ENCODE measurements around the gene SMIM5.

SMIM5 gene

DNA sequence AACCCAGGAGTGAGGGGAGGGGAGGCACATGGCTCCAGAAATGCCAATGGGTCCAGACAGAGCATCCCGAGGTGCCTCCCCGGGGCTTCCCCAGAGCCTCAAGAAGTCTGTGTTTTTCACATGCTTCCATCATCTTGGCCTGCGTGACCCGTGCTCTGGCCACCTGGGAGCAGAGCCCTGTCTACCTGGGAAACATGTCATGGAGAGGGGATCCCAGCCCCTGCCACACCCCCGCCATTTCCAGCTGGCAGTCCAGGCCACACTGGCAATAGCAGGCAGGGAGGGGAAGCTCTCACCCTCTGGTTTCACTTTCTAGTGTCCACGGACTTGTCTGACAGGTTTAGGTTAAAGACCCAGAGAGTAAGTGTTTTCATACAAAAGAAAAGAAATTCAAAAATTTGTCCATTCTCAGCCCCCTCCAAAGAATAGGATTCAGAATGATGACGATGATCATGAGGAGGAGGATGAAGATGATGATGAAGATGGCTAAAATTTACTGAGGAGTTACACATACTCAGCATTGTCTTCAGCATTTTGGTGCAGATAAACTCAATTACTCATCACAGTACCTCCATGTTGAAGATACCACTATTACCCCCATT is 9.0 kb downstream of the SMIM5 start:
- DNase-seq: no peak

DNA sequence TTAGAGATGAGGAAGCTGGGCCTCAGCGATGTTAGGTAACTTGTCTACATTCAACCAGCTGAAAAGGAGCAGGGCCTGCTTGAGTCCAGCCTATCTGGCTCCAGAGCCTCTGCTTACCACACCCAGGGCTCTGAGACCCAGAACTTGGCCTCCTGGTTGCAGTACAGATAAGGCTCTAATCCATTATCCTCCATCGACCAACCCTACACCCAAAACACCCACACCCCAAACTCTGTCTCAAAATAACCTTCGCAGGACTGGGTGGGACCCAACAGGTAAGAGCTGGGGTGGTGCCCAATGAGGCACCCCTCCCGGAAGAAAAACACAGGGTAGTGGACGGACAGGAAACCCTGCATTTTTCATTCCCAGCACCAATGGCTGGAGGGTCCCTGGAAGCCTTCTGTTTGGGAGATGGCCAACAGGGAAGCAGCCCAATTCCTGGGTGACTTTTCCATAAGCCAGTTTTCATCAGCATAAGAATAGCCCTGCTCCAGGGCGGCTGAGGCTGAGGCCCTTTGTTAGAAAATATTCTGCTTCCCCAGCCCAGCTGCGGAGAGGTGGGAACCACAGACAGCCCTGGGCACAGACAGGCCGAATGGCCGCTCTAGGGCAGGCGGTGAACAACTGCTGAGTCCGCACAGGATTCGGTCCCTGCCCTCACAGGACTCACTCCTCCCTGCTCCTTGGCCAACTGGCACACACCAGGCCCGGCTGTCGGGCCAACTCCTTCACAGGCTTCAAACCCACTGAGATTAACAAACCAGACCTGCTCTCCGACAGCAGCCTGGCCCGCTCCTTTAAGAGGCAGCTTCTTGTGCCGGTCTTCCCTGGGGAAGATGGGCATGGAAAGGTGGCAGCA is 9.8 kb downstream of the SMIM5 start:
- DNase-seq: no peak

DNA sequence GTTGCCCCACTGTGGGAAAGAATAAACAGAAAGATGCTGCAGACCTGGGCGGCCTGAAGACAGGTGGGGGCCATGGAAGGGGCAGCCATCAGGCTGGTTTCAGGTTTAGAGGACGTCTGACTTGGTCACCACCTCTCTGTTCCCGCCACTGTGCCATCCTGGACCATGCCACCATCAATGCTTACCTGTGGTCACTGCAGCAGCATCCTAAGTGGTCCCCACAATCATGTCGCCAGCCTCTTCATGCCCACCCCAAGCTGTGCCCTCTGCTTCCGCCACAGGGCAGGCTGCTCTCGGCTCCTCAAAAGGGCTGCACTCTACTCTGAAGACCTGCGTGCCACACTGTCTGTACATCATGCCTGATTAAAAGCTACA is 10.4 kb downstream of the SMIM5 start:
- DNase-seq: no peak

DNA sequence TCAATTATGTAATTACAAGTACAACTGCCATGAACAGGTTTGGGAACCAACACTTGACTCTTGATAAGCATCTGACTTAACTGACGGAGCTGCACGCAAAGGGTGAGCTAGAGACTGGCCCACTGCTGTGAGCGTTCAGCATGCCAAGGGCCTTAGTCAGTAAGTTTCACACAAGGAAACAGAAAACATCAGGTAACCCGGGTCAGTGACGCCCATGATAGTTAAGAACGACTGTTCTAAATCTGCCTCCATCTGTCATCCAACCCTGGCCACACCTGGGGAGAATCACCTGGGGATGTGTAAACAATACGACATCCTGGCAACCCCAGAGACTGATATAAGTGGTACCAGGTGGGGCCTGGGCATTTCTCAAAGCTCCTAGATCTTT is 12.3 kb downstream of the SMIM5 start:
- DNase-seq: no peak

DNA sequence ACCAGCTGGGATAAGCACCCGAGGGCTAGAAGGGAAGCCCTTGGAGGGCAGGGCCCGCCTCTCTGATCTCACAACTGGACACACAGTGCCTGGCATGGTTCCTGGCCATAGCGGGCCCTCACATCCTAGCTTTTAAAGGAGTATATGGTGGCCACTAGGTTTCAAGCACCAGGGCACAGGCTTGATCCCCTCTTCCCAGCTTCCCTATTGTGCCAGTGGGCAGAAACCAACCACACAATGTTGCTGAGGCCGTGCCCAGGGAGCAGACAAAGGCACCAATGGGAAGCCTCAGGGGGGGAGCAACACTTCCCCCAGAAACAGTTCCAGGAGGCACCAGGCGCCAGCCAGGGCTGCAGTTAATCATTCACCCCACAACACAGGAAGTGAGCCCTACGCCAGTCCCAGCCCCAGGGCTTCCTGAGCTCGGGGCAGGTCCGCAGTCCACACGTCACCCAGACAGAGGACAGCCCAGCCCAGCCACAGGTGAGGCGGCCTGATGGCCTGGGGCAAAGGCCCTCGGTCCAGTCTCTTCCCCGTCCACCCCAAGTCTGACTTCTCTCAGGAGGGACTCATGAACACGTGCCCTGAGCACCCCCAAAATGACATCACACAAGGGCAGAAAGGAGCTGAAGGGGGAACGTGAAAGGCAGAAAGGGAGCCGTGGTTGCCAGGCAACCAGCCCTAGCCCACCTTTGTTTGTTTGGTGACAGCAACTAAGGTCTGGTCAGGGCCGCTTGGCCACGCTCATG is 12.8 kb downstream of the SMIM5 start:
- DNase-seq: peak; percentile 24

DNA sequence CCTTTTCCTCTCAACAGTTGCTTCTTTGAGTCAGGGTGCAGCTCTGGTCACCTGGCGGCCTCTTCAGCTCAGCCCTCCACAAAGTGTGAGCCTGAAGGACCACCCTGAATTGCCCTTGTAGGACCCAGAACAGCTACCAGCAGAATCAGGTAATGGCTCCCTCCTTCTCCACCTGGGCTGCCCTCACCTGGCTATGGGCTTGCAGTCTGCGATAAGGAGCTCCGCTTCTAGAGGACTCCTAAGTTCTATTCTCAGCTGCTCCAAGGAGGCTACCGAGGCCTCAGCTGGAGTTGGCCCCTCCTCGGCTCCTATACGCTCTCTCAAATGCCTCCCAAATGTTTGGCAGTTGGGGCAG is 13.4 kb downstream of the SMIM5 start:
- no peak for DNase-seq

DNA sequence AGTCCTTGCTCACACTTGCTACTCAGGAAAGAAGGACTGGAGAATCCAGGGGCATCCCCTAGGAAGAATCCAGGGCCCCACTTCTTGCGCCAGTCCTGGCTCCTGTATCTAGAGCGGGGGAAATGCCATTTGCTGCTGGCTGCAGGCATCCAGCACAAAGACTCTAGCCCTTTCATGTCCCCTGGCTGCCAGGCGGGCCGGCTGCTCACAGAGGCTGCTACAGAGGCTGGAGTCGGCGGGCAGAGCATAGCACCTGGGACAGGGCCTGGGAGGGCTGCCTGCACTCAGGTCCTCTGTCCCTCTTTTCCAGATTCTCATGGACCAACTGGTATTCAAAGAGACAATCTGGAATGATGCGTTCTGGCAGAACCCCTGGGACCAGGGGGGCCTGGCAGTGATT is 13.8 kb downstream of the SMIM5 start:
- no peak for DNase-seq

DNA sequence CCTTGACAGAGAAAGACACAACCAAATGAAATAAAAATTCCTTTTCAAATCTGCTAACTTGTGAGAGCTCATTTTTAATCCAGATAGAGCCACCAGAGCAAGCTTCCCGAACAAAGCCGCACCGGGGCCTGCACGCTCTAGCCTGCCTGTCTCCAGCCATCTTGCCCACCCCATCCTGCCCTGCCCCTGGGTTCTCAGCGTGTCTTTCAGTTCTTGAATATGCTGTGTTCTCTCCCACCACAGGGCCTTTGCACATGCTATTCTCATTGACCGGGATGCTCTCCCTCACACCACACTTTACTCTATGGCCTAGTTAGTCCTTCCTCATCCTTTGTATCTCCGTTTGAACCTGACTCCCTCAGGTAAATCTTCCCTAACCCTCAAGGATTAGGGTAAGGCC is 14.7 kb downstream of the SMIM5 start:
- no peak for DNase-seq

DNA sequence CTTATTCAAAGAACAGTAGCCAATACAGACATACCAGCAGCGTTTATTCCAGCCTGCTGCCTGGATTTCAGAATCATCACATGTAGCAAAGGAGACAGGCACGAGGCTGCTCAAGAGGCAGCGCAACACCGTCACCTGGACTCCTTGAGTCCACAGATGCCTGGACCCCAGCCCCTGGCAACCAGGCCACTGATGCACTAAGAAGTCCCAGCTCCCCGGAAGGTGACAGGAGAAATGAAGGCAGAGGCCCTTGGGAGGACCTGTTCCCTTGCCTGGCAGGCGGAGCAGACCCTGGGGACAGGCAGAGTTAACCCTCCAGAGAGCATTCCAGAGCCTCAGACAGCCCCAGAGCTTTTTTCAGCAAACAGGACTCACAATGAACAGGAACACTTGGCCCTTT is 16.5 kb downstream of the SMIM5 start:
- no peak for DNase-seq

DNA sequence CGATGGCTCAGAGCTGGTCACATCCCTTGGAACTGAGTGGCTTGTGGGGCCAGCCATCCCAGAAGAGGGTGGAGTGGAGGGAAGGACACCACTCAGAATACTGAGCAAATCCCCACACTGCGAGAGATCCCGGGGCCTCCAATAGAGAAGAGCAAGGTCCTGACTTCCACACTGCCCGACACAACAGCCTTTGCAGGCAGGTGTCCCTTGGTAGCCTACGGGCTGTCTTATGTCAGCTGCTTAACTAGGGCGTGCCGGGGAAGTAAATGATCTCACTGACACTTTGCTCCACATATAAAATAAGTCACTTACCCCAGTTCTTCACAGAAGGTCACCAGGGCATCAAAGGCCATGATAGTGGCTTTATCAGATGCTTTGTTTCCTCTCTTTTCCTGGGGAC is 17.6 kb downstream of the SMIM5 start:
- no peak for DNase-seq

DNA sequence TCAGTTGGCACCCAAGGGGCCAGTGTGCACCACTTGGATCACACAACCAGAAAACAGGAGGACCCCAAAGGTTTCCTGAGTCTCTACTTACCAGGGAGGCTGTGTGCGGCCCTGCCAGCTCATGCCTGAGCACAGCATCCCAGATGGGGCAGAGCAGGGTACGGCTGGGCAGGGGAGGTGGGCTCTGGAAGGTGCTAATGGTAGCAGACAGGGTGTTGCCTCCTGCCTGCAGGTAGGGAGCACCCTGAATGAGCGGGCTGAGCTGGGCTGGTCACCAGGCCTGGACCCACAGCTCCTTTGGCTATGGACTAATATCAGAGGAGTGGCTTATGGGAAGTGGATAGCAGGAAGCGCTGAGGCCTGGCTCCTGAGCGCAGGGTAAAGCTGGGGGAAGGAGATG is 19.1 kb downstream of the SMIM5 start:
- DNase-seq: no peak

DNA sequence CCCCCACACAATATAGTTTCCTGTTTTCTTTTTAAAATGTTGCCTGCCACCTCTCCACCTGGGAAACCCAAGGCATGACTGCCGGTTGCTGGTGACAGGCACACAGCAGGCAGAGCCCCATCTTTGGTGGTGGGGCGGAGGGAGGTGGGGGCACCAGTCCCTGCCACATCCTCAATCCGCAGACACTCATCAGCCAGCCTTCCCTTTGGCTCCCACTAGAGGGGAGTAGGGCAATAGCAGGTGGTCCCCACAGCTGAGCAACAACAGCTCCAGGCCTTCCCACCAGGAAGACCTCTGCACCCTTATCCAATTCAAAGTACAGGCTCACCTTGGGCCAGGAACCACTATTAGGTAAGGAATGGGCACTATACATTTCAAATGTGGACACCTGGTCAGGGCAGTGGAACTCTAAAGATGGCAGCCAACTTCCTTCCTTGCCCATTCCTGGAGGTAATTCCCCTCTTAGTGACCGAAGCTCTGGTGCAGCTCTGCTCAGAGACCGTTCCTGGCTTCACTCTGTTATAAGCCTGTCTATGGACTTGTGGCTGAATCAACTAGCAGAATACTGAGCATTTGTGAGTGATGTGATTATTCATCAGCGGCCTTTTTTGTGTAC is 19.8 kb downstream of the SMIM5 start:
- peak; percentile 45 for DNase-seq

DNA sequence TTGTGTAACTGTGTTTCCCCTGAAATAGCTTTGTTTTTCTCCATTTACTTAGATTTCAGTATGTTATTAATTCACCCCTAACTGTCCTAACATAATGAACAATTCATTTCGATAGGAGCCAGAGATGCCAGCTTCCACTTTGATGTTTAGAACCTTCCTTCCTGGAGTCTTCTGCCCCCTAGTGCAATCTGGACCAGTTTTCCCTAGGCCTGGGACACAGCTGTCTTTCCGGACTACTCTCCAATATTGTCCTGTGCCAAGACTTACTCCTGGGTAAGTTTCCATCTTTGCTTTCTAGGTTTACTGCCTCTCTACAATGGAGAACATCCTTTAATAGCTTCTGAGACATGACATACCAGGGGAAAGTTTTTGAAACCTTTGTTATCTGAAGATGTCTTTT is 20.9 kb downstream of the SMIM5 start:
- DNase-seq: no peak

DNA sequence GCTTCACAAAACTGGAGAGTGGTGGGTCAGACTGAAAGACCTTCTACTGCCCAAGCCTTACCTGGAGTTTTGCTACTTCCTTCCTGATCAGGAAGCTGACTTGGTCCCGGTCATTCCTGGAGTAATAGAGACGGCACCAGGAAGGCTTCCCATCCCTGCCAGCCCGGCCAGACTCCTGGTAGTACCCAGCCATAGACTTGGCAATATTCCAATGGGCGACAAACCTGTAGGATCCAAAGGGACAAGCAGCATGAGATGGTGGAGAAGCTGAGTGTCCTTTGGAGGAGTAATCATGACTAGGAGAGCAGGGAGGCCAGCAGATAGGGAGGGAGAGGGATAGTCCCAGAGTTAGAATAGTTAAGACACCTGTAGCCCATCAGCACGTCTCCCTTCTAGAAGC is 25.0 kb downstream of the SMIM5 start:
- DNase-seq: no peak

DNA sequence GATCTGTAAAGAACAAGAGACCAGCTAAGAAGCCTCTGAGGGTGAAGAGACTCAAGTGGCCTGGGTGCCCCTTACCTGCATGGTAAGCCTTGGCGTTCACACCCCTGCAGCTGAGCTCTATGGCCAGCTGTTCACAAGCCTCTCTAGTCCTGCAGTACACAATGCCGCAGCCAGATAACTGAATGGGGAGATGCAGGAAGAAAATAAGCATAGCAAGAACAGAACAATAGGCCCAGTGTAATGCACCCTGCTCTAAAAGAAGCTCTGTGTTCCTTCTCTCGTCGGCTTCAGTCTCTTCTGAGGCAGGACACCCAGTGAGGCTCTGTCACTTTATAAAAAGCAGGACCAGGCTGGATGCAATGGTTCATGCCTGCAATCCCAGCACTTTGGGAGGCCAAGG is 28.3 kb downstream of the SMIM5 start:
- DNase-seq: no peak

DNA sequence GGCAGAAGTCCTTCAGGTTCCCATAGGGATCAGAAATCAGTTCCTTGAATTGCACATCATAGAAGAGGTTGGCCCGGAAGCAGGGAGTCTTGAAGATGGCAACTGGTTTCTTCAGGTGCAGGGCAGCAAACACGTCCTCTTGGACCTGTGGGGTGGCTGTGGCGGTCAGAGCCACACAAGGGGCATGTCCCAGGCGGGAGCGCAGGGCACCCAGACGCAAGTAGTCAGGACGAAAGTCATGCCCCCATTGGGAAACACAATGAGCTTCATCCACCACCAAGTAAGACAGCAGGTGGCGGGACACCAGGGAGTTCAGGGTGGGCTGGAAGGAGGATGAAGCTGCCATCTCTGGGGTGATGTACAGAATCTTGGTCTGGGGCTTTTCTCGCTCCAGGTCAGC is 29.3 kb downstream of the SMIM5 start:
- no peak for DNase-seq

DNA sequence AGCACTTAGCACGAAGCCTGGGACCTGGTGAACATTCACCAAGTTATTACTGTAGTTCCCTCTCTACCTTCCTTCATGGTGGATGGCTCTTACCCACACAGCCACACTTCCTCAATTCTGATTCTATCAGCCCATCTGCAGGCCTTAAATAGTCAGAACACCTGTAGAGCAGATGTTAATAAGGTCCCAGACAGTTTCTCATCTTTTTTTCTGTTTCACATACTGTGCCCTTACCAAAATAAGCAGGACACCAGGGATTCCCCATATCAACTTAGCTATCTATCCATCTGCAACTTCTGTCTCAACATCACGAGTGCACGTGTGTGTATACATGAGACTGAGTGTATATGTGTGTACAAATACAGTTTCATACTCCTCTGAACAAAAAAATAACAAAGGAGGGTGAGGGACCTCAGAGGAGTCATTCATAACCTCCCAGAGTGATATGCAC is 30.9 kb downstream of the SMIM5 start:
- DNase-seq: no peak

DNA sequence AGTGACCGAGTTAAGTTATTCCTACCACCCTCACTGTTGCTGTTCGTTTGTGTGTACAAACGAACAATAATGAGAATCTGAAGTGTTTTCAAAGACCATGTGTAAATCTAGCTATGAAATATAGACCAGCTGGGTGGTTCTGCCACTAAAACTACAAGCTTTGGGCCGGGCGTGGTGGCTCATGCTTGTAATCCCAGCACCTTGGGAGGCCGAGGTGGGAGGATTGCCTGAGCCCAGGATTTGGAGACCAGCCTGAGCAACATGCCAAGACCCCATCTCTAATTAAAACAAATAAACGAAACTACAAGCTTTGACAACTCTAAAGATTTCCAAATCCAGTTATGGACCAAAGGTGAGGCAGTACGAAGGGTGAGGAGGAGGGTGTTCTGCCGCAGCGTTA is 32.7 kb downstream of the SMIM5 start:
- no peak for DNase-seq

DNA sequence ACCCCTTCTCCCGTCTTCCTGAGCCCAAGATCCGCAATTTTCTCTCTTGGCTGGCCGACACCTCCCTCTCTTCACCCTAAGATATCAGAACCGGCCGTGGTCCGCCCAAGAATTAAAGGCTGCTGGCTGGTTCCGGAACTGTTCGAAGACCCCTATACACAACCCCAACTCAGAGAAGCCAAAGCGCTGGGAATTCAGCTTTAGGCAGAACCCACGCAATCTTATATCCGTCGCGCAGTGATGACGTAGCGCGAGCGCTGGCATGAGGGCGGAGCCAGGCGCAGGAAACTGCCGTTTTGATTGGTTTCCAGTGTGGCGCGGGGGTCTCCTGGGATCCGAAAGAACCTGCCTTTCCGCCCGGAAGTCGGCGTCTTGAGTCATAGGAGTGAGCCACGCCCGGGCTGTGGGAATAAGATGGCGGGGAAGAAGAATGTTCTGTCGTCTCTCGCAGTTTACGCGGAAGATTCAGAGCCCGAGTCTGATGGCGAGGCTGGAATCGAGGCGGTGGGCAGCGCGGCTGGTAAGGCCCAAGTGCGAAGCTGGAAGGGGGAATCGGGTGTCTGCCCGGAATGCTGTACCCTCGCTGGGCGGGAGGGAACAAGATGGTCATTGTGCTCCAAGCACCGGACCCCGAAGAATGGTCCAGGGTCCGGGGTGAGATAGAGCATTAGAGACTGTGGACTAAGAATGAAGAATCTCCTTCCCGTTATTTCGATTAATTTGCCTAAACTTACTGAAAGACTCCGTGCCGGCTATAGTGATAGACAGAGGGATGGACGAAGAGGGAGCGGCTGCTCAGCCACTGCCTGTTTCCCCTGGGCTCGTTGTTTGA is 33.9 kb downstream of the SMIM5 start, which contains the start of the genes RECQL5 and SAP30BP:
Gene RECQL5, minus strand, starts transcription at position 196 of the 832 bp plus-strand sequence. CDS start 597 bp downstream, outside the sequence.
Gene SAP30BP, plus strand, starts transcription at position 380 of the 832 bp plus-strand sequence. Its CDS starts 35 bp downstream, at position 415.
- peak; percentile 97 for DNase-seq

DNA sequence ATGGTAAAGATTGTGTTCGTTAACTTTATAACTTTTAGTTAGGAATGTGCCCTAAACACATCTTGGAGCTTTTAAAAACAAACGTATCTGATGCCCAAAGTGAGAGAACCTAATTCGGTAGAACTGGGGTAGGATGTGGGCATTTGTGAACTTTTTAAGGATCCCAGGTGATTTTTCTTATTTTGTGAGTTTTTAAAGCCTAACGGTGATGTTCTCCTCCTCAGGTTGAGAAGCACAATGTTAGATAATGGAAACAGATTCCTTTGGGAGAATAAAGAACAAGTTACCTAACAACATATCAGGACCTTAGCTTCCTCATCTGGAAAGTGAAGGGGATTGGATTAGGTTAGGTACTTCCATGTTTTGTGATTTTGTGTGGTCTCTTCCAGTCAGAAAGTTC is 34.6 kb downstream of the SMIM5 start:
- DNase-seq: no peak

DNA sequence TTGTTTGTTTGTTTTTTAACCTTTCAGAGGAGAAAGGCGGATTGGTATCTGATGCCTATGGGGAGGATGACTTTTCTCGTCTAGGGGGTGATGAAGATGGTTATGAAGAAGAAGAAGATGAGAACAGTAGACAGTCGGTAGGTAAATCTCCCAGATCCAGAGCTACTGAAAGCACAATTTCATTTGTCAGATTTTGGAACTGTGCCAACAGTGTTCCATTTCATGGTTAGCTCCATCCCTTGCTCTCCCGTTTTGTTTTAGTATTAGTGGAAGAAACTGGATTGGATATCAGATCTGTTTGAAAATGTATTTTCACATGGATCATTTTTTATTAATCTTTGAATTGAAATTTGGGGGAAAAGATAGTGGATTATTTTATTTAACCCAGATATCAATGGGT is 35.3 kb downstream of the SMIM5 start:
- no peak for DNase-seq

DNA sequence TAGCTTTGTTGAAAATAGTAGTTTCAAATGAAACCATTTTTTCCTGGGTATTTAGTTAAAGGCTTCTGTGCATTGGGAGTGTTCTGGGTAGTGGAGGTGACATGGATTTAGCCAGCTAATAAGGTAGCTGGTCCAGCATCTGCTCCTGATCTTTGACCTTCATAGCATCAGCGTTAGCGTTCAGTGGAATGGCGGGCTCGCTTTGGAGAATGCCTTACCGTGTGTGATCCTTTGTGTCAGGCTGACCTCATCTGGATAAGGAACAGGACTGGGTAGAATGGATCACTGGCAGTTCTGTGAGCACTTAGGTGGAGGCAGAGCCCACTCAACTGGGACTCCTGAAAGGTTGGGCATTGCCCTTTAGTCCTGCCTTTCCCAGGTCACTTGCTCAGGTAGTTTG is 37.6 kb downstream of the SMIM5 start:
- no peak for DNase-seq

Data from CD4-positive, alpha-beta T cell treated with Interleukin-17A for 1 hour (primary cell).